RWPE2 (cell line): ENCODE results near the gene ELAVL2.

Experiments used
- ATAC-seq: fragments of 200-7000 bp; cut with Tn5 transposase; 3 replicates; pipeline ENCODE4 v1.9.1; 2021; ENCODE audit warnings: low read depth
- DNase-seq: peaks from one replicate; pipeline ENCODE4 v3.0.0-alpha.2; 2020; ENCODE audit warnings: low spot score
- H3K27ac ChIP-seq: fragments of 450-650 bp; 2 replicates; pipeline ENCODE4 v1.5.1; 2017; ENCODE audit warnings: mild to moderate bottlenecking; ENCODE audit not compliant: poor library complexity, severe bottlenecking
- H3K27me3 ChIP-seq: fragments of 250-450 bp; sonication (Bioruptor Pico); 2 replicates; pipeline ENCODE4 v1.5.1; 2021; ENCODE audit warnings: mild to moderate bottlenecking, moderate library complexity; ENCODE audit not compliant: insufficient read depth, poor library complexity, severe bottlenecking
- H3K36me3 ChIP-seq: fragments of 250-450 bp; sonication (Bioruptor Pico); 2 replicates; pipeline ENCODE4 v1.5.1; 2020; ENCODE audit warnings: low read depth, mild to moderate bottlenecking, moderate library complexity
- H3K4me1 ChIP-seq: fragments of 250-450 bp; sonication (Bioruptor Pico); 2 replicates; pipeline ENCODE4 v1.5.1; 2021; ENCODE audit warnings: mild to moderate bottlenecking, moderate library complexity; ENCODE audit not compliant: insufficient read depth, poor library complexity, severe bottlenecking
- H3K4me3 ChIP-seq: fragments of 250-450 bp; sonication (Bioruptor Pico); 2 replicates; pipeline ENCODE4 v1.5.1; 2021; ENCODE audit warnings: mild to moderate bottlenecking, moderate library complexity; ENCODE audit not compliant: severe bottlenecking
- H3K9me3 ChIP-seq: fragments of 250-450 bp; sonication (Bioruptor Pico); 2 replicates; pipeline ENCODE4 v1.5.1; 2021; ENCODE audit warnings: mild to moderate bottlenecking, moderate library complexity; ENCODE audit not compliant: severe bottlenecking
- TF ChIP-seq, protein P1 (sequence below): fragments of 450-650 bp; IDR thresholded peaks from one replicate; pipeline ENCODE4 v1.5.1; 2017; ENCODE audit warnings: mild to moderate bottlenecking, moderate library complexity; ENCODE audit not compliant: poor library complexity, severe bottlenecking

ELAVL2 gene

DNA sequence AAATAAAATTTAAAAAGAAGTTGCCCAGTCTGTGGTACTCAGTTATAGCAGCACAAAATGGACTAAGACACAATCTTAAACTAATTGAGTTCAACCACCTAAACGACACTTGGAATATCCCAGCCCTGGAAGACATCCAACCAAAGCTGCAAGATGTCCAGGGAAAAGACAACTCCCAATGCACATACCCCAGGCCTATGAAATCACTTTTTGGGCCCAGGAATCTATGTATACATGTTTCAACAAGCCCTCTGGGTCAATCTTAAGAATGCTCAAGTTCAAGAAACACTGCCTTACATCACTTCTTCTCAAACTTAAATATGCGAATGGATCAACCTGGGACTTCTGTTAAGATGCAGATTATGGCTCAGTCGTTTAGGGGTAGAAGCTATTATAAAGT, 148.6 kb downstream of the ELAVL2 start:
- peaks cover 4% of the 10 kb centered on the region for H3K4me1 ChIP-seq
- TF ChIP-seq, protein P1, sequence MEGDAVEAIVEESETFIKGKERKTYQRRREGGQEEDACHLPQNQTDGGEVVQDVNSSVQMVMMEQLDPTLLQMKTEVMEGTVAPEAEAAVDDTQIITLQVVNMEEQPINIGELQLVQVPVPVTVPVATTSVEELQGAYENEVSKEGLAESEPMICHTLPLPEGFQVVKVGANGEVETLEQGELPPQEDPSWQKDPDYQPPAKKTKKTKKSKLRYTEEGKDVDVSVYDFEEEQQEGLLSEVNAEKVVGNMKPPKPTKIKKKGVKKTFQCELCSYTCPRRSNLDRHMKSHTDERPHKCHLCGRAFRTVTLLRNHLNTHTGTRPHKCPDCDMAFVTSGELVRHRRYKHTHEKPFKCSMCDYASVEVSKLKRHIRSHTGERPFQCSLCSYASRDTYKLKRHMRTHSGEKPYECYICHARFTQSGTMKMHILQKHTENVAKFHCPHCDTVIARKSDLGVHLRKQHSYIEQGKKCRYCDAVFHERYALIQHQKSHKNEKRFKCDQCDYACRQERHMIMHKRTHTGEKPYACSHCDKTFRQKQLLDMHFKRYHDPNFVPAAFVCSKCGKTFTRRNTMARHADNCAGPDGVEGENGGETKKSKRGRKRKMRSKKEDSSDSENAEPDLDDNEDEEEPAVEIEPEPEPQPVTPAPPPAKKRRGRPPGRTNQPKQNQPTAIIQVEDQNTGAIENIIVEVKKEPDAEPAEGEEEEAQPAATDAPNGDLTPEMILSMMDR, result no peak
- H3K4me3 ChIP-seq, result no peak overlapping the region
- DNase-seq, result no peak
- peaks cover 69% of the 10 kb centered on the region for H3K36me3 ChIP-seq
- no peak overlapping the region for H3K27ac ChIP-seq
- no peak for ATAC-seq
- H3K9me3 ChIP-seq, result no peaks in the 10 kb centered on the region
- H3K27me3 ChIP-seq, result no peaks in the 10 kb centered on the region

DNA sequence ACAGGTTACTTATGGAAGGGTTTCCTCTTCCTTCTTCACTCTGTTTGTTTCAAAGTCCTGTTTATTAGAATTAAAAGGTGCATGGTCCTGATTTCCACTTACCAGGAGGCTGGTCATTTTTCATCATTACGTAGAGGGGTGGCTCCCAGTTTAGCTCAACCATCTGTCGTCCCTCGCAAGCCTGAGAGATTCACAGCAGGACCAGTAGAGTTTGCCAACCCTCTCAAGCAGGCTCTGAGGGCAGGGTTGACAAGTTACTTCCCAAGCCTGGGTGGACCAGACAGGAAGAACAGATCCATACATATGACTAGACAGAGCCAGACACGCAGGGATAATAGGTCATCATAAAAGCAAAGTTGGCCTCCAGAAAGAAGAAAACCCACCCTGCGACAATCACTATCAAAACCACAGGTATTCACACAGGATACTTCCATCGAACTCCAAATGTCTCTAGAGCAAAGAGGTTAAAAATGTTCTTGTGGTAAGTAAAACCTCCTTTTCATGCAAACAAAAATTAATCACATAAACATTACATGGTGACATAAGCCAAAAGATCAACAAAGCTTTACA, 151.9 kb downstream of the ELAVL2 start:
- Histone ChIP-seq H3K27me3 (no peaks in the 10 kb centered on the region), H3K4me1 (no peaks in the 10 kb centered on the region), H3K27ac (no peak overlapping the region), H3K36me3 (peaks cover 69% of the 10 kb centered on the region), H3K4me3 (no peak overlapping the region), H3K9me3 (no peaks in the 10 kb centered on the region)
- ATAC-seq (no peak), DNase-seq (no peak)
- TF ChIP-seq, protein P1, result no peak

DNA sequence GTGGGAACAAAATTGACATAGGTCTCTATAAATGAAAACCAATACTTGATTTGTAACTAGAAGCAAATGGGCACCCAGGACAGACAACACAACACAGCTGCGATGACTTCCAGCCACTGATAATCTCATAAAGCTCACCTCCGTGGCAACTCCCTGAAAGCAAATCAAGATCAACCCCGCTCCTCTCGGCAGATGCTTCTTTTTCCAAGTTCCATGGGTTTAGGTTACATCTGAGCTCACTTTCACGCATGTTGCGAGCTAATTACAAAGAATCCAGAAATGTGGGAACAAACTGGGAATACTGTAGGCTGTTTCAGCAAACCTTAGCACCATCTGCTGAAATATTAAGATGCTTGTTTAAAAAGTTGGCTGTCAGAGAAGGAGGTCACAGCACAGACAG, 153.9 kb downstream of the ELAVL2 start:
- TF ChIP-seq, protein P1, result no peak
- peaks cover 56% of the 10 kb centered on the region for H3K36me3 ChIP-seq
- H3K27me3 ChIP-seq, result no peaks in the 10 kb centered on the region
- H3K4me1 ChIP-seq, result no peaks in the 10 kb centered on the region
- H3K9me3 ChIP-seq, result no peaks in the 10 kb centered on the region
- ATAC-seq (no peak), DNase-seq (no peak)
- H3K27ac ChIP-seq, result no peak overlapping the region
- no peak overlapping the region for H3K4me3 ChIP-seq

DNA sequence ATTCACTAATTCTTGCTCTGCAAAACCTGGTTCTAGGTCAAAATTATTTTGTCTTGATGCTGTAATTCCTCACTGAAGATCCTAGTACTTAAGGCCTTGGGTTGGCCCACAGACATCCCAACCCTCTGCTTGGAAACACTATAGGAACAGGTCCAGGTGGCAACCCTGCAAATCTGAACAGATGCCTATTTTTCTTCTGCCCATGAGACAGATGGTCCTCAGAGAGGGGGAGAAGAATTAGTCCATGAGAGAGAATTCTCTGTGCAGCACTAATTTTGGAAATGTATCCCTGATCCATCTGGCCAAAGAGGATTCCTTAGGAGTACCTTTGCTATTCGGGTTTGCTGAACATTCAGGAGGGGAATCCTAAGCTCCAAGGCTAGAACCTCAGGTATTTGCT, 156.3 kb downstream of the ELAVL2 start:
- no peaks in the 10 kb centered on the region for H3K27me3 ChIP-seq
- peaks cover 53% of the 10 kb centered on the region for H3K36me3 ChIP-seq
- H3K27ac ChIP-seq, result no peak overlapping the region
- DNase-seq, result no peak
- no peak for ATAC-seq
- H3K4me3 ChIP-seq, result no peak overlapping the region
- H3K4me1 ChIP-seq, result no peaks in the 10 kb centered on the region
- TF ChIP-seq, protein P1, result no peak
- no peaks in the 10 kb centered on the region for H3K9me3 ChIP-seq

DNA sequence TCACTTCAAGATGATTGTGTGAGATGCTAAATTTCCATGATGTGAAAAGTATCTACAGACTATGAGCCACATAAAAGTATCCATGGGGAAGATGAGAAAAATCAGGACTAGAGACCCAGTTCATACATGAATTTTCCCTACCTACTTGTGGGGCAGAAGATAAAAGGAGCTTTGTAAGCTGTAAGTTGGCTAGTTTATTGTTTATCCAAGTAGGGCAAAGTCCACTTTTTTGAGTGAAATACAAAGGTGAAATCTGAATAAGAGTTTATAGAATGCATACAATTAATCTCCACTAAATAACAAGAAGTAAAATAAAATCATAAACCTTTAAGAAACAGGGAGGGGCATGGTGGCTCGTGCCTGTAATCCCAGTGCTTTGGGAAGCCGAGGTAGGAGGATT, 160.4 kb downstream of the ELAVL2 start:
- ATAC-seq, result no peak
- no peaks in the 10 kb centered on the region for H3K4me1 ChIP-seq
- H3K36me3 ChIP-seq, result peaks cover 27% of the 10 kb centered on the region
- no peak for DNase-seq
- no peaks in the 10 kb centered on the region for H3K27me3 ChIP-seq
- no peak overlapping the region for H3K4me3 ChIP-seq
- H3K27ac ChIP-seq, result no peak overlapping the region
- TF ChIP-seq, protein P1, result no peak
- no peaks in the 10 kb centered on the region for H3K9me3 ChIP-seq
